ENCODE data around the gene CDH1.
"Not testable (repeated sequence)": the region's sequence is repeated elsewhere in the genome, so short reads cannot be mapped to it uniquely, and the experiment has no call there.

Gene CDH1

DNA sequence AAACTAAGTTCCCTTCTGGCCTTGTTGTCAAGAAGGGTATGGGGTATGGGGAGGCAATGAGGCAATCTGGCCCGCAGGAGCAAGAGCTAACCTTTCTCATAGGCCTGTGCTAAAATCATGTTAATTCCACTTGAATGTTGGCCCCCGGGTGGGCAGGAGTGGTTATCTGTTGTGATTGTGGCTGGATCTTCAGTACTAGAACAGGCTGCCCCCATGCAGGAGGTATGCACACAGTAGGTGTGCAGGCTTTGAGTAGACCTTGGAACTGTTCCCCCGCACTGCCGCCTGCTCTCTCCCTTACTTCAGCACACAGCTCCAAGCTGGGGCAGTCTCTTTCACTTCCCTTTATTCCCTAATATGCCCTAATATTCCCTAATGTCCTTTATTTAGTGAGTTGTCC, 53.9 kb downstream of the CDH1 start:
- DNase-seq (ENCODE audit: low spot score): no peak

DNA sequence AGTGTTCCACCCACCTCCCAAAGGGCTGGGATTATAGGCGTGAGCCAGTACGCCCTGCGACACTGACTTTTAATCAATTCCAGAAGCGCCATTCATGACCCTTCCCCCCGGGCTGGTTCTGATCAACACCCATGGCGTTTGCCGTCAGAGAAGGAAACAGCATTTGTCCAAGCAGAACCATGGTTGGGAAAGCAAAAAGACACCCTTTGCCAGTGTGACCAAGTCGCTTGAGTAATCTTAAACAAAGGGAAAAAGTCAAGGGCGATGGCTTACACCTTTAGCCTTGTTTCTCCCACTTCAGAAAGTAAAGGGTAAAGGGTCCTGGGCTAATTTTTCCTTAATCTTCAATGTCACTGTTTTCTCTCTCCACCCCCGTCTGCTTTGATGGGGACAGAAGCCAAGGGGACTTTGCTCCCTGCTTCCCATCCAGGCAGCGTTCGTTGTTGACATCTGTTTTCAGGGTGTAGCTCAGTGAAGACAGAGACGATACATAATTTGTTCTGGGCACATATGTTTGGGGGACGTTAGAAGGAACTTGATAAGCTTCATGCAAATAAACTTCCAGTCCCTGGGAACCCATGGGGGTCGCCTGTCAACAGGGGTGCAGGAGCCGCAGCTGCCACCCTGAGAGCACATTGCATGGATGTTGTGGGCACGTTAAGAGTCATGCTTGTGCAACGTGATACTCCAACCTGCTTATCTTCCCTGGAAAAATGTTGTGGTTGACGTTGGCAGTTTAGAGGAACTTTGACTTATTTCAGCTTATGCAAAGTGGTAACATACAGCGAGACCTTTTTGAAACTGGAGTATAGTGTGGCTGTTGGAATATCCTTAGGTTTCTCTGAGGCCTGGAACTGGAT, 55.6 kb downstream of the CDH1 start:
- peak; percentile 25 for DNase-seq (ENCODE audit: low spot score)

DNA sequence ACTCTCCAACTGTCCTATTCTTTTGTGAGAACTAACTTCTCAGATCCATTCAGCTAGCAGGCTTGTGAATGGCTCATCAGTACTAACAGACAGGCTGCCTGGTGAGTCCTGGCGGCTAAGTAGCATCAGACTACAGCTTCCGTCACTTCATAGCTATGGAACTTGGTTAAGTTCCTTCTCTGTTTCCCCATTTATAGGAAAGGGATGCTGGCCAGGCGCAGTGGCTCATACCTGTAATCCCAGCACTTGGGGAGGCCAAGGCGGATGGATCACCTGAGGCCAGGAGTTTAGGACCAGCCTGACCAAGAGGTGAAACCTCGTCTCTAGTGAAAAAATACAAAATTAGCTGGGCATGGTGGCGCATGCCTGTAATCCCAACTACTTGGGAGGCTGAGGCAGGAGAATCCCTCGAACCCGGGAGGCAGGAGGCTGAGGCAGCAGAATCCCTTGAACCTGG, 56.3 kb downstream of the CDH1 start:
- no peak for DNase-seq (ENCODE audit: low spot score)

DNA sequence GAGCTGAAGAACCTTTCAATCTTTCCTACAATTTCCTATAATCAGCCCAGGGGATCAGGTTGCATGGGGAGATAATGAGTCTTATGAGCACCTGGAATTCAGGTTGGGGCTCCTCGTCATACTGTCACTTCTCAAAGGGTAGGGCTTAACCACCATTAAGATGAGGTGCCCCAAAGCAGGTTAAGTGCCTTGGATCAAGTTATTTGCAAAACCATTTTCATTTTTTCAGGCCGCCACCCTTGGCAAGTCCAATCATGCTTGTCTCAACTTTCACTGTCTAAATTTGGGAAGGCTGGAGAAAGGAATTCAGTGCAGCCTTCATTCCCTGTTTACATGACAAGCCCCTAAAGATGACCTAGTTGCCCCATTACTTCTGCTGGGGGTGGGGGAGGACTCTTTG, 61.3 kb downstream of the CDH1 start:
- DNase-seq (ENCODE audit: low spot score): no peak

DNA sequence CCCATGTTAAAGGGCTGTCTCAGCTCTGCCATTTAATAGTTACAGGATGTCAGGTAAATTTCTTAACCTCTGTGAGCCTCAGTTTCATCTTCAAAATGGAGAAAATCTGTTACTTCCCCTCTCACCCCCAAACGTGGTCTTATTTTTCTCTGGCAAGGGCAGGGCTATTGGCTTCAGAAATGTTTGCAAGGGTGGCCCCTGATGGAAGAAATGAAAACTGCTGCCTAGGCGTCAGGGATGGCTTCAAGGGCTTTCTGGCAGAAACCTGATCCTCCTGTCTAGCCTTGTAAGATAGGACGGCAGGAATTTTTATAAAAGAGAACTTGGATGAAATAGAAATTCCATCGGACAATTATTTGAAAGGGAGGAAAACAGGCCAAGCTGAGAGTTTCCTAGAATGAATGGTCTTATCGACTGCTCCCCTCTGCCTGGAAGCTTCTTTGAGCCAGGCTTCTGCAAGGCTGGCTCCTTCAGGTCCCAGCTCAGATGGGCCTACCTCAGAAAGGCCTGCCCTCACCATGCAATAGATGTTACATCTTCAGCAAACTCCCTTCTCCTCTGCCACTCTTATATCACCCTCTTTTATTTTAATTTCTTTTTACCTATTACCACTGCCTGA, 63.3 kb downstream of the CDH1 start:
- DNase-seq (ENCODE audit: low spot score): peak; percentile 76

DNA sequence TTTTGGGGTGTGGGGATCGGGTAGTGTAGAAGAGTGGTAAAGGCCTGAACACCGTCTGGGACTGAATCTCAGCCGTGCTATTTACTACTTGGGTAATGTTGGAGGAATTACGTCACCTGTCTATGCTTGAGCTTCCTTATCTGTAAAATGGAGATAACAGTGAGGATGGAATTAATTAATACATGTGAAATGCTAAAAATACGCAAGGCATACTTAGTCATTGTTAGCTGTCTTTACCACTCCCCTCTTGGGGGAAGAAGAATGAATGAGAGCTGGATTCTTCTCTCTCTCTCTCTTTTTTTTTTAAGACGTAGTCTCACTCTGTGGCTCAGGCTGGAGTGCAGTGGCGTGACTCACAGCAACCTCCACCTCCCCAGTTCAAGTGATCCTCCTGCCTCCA, 65.1 kb downstream of the CDH1 start:
- DNase-seq (ENCODE audit: low spot score): peak; percentile 31

DNA sequence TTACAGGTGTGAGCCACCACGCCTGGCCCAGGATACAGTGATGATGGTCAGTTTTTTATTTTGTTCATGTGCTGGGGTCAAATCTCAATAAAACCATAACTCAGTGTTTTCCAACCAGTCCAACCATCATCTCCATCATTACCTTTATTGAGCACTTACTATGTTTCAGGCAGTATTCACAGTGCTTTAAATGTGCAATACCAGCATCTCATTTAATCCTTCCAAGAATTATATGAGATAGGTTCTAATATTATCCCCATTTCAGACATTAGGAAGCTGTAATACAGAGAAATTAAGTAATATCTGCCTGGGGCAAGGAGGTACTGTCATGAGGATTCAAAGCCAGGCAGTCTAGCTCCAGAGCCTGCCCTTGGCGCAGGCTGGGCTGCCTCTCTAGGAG, 69.3 kb downstream of the CDH1 start:
- no peak for DNase-seq (ENCODE audit: low spot score)

DNA sequence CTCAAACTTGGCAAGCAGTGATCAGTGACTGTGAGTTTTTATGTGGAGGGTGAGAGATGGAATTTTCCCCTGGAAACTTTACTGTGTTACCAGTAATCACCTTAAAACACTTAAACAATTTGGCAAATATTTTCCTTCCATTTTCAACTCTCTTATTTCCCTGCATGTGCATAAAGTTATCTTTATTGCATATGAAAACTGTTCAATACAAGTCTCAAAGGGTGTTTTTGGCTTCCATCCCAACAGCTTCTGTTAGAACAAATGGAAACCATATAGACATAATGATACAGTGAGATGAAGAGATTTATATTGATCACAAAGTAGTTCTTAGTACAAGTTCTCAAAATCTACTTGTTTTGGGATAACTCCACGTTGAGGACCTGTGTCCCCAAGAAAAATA, 69.9 kb downstream of the CDH1 start:
- DNase-seq (ENCODE audit: low spot score): no peak

DNA sequence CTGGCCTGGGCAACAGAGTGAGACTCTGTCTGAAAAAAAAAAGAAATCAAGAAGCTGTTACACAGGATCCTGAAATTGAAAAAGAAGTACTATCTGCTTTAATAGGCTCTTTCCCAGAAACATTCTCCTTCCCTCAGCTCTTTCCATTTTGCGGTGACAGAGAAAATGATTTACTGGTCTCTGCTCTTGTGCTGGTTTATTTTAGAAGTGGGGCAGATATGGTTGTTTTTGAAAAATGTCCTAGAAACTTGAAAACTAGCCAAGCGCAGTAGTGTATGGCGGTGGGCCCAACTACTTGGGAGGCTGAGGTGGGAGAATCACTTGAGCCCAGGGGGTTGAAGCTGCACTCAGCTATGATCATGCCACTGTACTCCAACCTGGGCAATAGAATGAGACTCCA, 77.4 kb downstream of the CDH1 start:
- DNase-seq (ENCODE audit: low spot score): no peak

DNA sequence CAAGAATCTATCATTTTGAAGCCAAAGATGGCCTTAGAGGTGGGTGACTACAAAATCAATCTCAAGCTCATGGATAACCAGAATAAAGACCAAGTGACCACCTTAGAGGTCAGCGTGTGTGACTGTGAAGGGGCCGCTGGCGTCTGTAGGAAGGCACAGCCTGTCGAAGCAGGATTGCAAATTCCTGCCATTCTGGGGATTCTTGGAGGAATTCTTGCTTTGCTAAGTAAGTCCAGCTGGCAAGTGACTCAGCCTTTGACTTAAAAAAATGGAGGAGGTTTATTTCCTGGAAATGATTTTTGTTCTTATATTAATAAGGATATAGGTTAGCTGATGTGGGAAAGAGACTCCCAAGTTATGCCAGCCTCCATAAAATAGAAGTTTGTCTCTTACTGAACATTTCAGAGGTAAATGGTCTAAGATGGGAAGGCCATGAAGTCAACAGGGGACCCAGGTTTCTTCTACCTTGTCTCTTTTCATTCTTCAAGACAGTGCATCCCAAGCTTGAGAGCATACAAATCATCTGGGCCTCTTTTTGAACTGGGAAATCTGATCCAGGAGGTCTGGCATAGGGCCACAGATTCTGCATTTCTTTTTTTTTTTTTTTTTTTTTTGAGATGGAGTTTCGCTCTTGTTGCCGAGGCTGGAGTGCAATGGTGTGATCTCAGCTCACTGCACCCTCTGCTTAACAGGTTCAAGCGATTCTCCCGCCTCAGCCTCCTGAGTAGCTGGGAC, 86.5 kb downstream of the CDH1 start:
- DNase-seq (ENCODE audit: low spot score): peak; percentile 81

DNA sequence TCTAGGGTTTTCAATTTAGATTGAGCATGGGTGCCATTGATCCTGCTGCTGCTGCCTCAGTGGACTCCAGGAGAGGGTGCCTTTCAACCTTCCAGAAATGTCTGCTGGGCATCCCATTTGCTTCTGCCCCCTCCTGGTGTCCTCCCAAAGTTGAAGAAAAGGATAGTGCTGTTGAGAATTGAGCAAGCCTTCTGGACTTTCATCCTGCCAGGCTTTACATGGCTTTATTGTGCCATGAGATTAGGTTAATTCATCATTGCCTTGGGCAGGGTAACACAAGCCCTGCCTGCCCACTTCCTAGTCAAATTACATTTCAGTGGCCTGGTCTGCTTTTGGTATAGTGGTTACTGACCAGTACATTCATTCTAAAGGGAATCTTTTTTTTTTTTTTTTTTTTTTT, 88.3 kb downstream of the CDH1 start:
- DNase-seq (ENCODE audit: low spot score): no peak

DNA sequence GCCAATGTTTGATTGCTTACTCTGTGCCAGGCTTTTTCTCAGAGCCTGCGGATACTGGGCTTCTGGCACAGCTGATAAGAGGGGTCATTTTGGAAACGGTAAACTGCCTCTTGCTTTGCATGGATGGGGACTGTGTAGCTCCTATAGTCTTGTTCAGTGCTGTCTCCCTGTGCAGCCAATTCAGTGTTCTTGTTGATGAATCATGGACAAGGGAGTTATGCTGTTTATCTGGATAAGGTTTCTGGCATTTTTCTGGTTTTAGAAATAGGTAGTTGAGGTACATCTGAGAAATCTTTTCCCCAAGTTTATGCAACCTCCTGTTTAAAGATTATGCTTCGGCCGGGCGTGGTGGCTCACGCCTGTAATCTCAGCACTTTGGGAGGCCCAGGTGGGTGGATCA, 89.6 kb downstream of the CDH1 start:
- no peak for DNase-seq (ENCODE audit: low spot score)

DNA sequence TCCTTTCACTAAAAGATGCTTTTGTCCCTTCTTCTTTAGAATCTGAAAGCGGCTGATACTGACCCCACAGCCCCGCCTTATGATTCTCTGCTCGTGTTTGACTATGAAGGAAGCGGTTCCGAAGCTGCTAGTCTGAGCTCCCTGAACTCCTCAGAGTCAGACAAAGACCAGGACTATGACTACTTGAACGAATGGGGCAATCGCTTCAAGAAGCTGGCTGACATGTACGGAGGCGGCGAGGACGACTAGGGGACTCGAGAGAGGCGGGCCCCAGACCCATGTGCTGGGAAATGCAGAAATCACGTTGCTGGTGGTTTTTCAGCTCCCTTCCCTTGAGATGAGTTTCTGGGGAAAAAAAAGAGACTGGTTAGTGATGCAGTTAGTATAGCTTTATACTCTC, 96.2 kb downstream of the CDH1 start:
- DNase-seq (ENCODE audit: low spot score): no peak

DNA sequence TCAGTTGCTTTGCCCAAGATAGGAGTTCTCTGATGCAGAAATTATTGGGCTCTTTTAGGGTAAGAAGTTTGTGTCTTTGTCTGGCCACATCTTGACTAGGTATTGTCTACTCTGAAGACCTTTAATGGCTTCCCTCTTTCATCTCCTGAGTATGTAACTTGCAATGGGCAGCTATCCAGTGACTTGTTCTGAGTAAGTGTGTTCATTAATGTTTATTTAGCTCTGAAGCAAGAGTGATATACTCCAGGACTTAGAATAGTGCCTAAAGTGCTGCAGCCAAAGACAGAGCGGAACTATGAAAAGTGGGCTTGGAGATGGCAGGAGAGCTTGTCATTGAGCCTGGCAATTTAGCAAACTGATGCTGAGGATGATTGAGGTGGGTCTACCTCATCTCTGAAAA, 97.5 kb downstream of the CDH1 start:
- DNase-seq (ENCODE audit: low spot score): no peak

DNA sequence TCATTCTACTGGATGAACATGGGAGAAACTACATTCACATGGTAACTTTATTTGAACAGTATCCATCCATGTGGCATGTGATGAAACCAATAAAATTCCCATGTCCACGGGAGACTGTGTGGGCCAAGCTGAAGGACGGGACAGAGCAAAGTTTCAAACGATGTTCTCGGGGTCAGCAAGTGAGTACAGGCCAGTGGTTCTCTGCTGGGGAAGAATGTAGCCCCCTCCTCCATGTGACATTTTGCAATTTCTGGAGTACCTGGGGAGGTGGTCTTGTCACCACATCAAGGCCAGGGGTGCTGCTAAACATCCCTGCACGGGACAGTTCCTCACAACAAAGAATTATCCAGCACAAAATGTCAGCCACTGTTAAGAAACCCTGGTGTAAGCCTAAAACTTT, 98.9 kb downstream of the CDH1 start:
- no peak for DNase-seq (ENCODE audit: low spot score)

DNA sequence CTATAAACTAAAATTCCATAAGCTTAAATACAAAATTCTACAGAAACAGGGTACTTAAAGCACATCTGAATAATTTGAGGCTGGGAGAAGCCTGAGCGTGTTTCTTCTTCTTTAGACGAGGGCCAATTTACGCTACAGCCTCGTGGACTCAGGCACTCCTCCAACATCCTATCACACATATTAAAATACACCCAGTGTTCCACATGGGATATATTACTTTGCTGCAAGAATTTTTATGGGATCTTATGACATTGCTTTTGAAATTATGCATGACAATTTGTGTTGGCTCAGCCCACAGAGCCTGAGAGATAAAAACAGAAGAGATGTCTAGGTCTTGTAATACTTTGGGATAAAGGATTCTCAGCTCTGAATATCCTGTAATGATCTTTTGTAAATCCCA, 102.7 kb downstream of the CDH1 start:
- no peak for DNase-seq (ENCODE audit: low spot score)

DNA sequence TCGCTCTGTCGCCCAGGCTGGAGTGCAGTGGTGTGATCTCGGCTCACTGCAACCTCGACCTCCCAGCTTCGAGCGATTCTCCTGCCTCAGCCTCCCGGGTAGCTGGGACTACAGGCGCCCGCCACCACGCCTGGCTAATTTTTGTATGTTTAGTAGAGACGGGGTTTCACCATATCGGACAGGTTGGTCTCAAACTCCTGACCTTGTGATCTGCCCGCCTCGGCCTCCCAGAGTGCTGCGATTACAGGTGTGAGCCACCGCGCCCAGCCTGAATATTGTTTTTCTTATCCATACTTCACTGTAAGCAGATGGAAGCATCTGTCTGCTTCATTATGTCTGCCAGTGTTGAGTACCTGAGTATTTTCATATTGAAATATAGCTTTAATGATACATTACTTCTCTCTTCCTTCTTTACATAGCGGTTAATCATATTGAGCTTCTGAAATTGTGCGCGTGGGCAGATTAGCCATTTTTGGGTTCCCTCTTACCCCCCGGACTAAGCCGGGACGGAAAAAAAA, 105.9 kb downstream of the CDH1 start:
- not testable (repeated sequence) for DNase-seq (ENCODE audit: low spot score)

DNA sequence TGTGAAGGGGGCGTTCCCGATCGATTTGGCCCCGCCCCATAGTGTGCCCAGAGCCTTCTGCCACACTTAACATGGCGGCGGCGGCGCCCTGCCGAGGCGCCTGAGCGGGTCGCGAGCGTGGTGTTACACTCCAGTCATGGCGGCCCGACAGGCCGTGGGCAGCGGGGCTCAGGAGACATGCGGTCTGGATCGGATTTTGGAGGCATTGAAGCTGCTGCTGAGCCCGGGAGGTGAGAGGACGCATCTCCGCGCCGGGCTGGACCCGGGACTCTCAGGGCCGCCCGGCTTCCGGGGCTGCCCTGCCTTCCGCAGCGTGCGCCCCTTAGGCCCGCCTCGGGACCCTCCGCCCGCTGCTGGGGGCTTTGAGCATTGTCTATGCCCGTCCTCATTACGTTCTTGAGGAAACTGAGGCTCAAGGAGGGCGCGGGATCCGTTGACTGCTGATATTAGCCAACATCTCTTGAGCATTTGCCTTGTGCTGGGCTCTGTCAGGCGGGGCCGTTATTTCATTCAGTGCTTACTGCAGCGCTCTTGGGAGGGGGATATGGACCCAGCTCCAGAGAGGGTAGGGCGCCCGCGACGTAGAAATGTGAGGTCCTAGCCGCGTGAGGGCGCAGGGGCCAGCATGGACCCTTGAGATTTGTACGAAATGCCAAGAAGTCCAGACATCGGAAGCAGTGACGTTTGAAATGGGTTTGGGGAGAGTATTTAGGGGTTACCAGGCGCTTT, 106.6 kb downstream of the CDH1 start, which contains the start of gene TANGO6:
Gene TANGO6, plus strand, starts transcription at position 50 of the 729 bp plus-strand sequence. Its CDS starts 87 bp downstream, at position 137.
- DNase-seq (ENCODE audit: low spot score): peak; percentile 83

DNA sequence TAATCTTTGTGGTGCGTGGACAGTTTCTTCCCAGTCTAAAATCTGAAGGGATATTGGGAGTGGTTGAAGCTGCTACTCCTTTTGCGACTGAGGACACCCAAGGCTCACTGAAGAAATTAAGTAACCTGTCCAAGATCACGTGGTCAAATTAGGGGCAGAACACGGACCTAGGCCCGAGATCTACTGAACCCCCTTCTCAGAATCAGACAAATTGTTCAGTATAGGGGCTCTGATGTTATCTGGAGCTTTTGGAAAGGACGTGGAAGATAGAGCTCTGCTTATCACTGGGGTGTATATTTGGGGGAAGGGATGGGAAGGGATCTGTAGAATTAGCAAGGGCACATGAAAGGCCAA, 107.1 kb downstream of the CDH1 start:
- DNase-seq (ENCODE audit: low spot score): no peak

DNA sequence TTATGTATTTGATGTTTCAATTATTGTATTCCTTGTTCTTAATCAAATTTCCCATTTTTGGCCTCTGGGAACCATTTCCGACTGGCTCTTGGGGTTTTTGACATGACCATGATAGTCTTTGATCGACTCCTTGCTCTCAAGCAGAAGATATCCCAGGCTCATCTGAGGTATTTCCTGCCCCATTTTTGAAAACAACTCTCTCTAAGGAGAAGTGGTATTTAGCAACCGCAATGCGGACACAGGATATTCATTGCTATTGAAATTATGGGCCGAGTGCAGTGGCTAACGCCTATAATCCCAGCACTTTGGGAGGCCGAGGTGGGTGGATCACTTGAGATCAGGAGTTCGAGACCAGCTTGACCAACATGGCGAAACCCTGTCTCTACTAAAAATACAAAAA, 111.7 kb downstream of the CDH1 start:
- no peak for DNase-seq (ENCODE audit: low spot score)

DNA sequence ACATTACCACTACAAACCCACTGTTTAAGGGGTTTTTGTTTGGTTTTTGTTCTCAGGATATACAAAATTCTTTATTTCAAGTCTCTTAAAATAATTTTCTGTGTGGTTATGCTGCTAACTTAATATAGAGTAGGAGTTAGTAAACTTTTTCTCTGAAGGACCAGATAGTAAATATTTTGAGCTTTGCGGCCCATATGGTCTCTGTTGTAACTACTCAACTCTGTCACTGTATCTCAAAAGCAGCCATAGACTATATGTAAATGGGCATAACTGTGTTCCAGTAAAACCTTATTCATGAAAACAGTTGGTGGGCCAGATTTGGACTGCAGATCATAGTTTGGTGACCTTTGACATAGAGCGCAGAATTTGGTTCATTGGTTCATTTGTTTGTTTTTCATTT, 113.4 kb downstream of the CDH1 start:
- DNase-seq (ENCODE audit: low spot score): no peak

DNA sequence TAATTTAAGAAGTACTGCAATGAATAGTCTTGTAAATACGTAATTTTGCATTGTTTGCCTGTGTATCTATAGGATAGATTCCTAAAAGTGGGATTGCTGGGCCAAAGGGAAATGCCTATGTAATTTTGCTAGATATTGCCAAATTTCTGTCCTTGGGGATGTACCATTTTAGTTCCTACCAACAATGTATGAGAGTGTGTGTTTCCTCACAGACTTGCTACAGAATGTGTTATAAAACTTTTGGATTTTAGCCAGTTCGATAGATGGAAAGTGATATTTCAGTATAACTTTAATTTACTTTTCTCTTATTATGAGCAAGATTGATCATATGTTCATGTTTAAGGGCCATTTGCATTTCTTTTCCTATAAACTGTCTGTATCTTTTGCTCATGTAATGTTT, 114.5 kb downstream of the CDH1 start:
- DNase-seq (ENCODE audit: low spot score): no peak
